NCI-H1930 (cell line): ENCODE measurements around the gene CACHD1.
"Not testable (repeated sequence)": the region's sequence is repeated elsewhere in the genome, so short reads cannot be mapped to it uniquely, and the experiment has no call there.

Experiments
- DNase-seq, 2 experiments: peaks; one replicate each; lab custom pipeline; 2025; lab: John Stamatoyannopoulos, UW

CACHD1 gene

GRCh38 chr1:64701071-64701470 is 231.1 kb downstream of the CACHD1 start:
- DNase-seq = no peak

GRCh38 chr1:64701886-64702285 is 232.0 kb downstream of the CACHD1 start:
- no peak for DNase-seq

- not testable (repeated sequence) for DNase-seq
Observed at GRCh38 chr1:64702670-64703069, 232.7 kb downstream of the CACHD1 start.

DNA sequence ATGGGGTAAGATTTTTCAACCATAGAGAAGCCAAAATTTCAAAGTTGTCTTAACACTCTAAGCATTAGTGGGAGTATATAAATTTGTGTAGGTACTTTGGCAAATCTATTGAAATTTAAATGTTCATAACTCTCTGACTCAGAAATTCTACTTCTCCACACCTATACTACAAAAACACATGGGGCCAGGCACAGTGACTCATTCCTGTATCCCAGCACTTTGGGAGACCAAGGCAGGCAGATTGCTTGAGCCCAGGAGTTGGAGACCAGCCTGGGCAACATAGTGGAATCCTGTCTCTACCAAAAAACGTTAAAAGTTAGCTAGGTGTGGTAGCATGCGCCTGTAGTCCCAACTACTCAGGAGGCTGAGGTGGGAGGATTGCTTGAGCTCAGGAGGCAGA is 233.7 kb downstream of the CACHD1 start:
- no peak for DNase-seq

- no peak for DNase-seq
Observed at GRCh38 chr1:64705591-64705990, 235.7 kb downstream of the CACHD1 start.

- no peak for DNase-seq
Observed at GRCh38 chr1:64711266-64711665, 241.3 kb downstream of the CACHD1 start.

DNA sequence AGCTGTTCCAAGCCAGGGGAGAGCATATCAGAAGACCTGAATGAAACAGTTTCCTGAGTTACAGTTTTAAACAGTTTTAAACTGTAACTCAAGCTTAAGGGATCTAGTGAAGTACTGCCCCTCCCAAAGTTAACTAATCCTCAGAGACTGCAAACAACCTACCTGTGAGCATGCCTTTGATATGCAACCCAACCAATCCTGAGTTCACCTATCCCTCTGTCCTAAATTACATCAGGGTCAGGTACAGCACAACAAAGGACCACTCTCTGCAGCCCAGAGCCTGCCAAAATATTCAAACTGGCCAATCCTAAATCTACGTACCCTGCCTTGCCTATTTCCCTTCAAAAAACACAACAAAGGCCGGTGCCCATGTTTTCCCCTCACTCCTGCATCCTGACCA is 242.1 kb downstream of the CACHD1 start:
- DNase-seq = no peak

- no peak for DNase-seq
Observed at GRCh38 chr1:64715186-64715585, 245.3 kb downstream of the CACHD1 start.

DNA sequence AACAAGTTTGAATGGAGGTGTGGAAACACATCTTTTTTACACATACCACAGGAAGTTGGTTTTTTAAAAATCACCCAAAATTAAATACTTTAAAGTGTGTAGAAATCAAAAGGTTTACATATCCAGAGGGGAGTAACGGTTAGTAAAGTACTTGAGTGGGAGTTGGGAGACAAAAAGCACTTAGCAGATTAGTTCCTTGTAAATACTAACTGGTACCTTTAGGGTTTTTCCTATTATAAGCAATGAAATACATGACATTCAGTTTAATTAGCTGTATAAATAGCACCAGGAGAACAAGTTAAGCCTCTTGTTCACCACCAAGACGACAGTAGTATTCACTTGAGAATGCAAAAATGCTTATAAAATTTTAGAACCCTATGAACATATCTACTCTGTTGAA is 251.2 kb downstream of the CACHD1 start:
- DNase-seq = no peak

DNA sequence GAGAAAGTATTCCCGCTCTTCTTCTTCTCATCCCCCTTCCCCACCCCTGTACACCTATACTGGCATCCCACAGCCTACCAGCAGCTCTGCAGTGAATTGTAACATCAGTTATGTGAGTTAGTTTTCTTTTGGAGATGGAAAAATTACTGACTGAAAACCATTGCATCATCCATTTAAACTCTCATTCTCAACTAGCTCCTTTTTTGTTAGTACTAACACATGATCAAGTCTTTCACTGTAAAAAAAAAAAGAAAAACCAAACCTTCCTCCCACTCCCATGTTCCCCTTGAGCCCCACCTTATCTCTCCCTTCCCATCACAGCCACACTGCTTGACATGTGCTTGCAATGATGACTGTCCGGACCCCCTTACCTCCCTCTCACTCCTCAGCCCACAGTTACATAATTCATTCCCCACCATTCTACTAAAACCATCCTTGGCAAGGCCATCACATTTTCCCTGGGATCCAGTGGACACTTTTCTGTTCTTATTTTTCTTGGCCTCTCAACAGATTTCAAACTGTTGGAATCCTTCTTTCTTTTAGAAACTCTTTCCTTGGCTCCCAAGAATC is 251.7 kb downstream of the CACHD1 start:
- no peak for DNase-seq

- DNase-seq = no peak
Observed at GRCh38 chr1:64727861-64728260, 257.9 kb downstream of the CACHD1 start.

DNA sequence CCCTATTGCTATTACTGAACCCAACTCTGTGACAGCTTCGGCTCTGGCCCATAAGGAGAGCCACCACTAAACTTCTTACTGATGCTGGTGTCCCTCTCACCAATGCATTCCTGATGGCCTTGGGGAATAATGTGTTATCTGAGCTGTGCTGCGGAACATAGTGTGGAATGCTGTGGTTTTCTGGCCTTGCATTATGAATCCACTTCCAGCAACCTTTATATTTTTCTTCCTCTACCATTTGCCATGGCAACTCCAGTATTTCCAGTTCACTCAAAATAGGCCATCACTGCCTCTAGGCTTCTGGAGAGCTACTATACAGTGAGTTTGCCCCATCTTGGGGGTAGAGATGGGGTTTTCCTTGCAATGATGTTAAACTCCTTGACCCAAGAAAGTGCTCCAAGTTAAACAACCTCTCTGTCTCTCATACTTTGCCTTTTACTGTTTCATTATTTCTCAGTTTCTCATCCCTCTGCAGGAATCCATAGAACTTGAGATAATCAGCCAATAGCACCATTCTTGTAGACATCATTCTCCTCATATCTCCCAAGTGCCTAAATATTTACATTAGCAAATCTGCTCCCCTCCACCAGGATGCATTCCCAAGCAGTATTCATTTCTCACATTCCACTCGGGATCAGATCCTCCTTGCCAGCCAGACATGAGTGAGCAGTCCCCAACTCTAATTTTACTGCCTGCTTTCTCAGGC is 263.8 kb downstream of the CACHD1 start:
- DNase-seq = no peak

- no peak for DNase-seq
Observed at GRCh38 chr1:64734287-64734652, 264.3 kb downstream of the CACHD1 start.

DNA sequence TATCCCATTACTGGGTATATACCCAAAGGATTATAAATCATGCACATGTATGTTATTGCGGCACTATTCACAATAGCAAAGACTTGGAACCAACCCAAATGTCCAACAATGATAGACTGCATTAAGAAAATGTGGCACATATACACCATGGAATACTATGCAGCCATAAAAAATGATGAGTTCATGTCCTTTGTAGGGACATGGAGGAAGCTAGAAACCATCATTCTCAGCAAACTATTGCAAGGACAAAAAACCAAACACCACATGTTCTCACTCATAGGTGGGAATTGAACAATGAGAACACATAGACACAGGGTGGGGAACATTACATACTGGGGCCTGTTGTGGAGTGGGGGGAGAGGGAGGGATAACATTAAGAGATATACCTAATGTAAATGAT is 270.8 kb downstream of the CACHD1 start:
- DNase-seq = not testable (repeated sequence)
